SK-N-SH (cell line): Measurements from ENCODE around the gene GTF2E1. TPM values are rescaled to one million over a fixed set of nuclear protein-coding genes. Genes with fewer than 3 reads are reported as not detected.
"Not testable (repeated sequence)": the region's sequence is repeated elsewhere in the genome, so short reads cannot be mapped to it uniquely, and the experiment has no call there.

Source experiments
- CTCF ChIA-PET: fragments of 300-600, 350-600 bp; formaldehyde crosslinking; extraction: SDS; loops from one replicate; lab custom pipeline; 2021; lab: Yijun Ruan, JAX
- POLR2A ChIA-PET: fragments of 350-600 bp; sonication (Branson Sonifier 250); formaldehyde crosslinking; extraction: SDS; loops from one replicate; lab custom pipeline; 2020; ENCODE audit warnings: antibody characterized with exemption, inconsistent platforms; lab: Yijun Ruan, JAX
- DNase-seq: peaks from one replicate; pipeline ENCODE4 v3.0.0; 2012
- H2AFZ ChIP-seq: fragments of 200-600 bp; sonication (generic); 2 replicates; pipeline ENCODE4 v1.8.1; 2016; ENCODE audit warnings: antibody characterized with exemption, mild to moderate bottlenecking, low read depth
- H3F3A ChIP-seq: fragments of 200-600 bp; sonication (generic); replicated peaks from 2 replicates; pipeline ENCODE3; 2016; ENCODE audit warnings: antibody characterized with exemption, mild to moderate bottlenecking; ENCODE audit not compliant: insufficient read depth
- H3K27ac ChIP-seq, 2 experiments: fragments of 200-500 bp in 1 of 2; fragments of 200-600 bp in 1 of 2; sonication (Bioruptor generic) in 1 of 2; sonication (generic), shearing (Covaris generic) in 1 of 2; 2 replicates each; pipeline versions ENCODE4 v1.5.1 to v1.6.1; 2014 to 2016; ENCODE audit warnings: low read depth in 2 of 2, inconsistent platforms in 1 of 2, low read length in 1 of 2, mild to moderate bottlenecking in 1 of 2, mixed read lengths in 1 of 2
- H3K27me3 ChIP-seq: fragments of 200-600 bp; sonication (generic), shearing (Covaris generic); 2 replicates; pipeline ENCODE4 v1.6.1; 2016; ENCODE audit warnings: mixed run types; ENCODE audit not compliant: insufficient read depth
- H3K36me3 ChIP-seq, 2 experiments: fragments of 200-500 bp in 1 of 2; fragments of 200-600 bp in 1 of 2; sonication (Bioruptor generic) in 1 of 2; sonication (generic) in 1 of 2; replicated peaks in 1 of 2; 2 replicates each; pipeline versions ENCODE3 to v1.5.1; 2014 to 2016; ENCODE audit warnings: low read length in 1 of 2, mild to moderate bottlenecking in 1 of 2; ENCODE audit not compliant: insufficient read depth in 2 of 2, control insufficient read depth in 1 of 2
- H3K4me1 ChIP-seq, 2 experiments: fragments of 200-500 bp in 1 of 2; fragments of 200-600 bp in 1 of 2; sonication (Bioruptor generic) in 1 of 2; sonication (generic), shearing (Covaris generic) in 1 of 2; 2 replicates each; pipeline versions ENCODE4 v1.5.1 to v1.6.1; 2014 to 2016; ENCODE audit warnings: low read depth in 1 of 2, low read length in 1 of 2, mixed run types in 1 of 2; ENCODE audit not compliant: insufficient read depth in 2 of 2, control insufficient read depth in 1 of 2
- H3K4me2 ChIP-seq: fragments of 200-600 bp; sonication (generic), shearing (Covaris generic); 2 replicates; pipeline ENCODE4 v1.6.1; 2017; ENCODE audit warnings: mixed run types
- H3K4me3 ChIP-seq, 2 experiments: fragments of 200-500 bp in 1 of 2; fragments of 200-600 bp in 1 of 2; sonication (Bioruptor generic) in 1 of 2; sonication (generic), shearing (Covaris generic) in 1 of 2; 2 replicates each; pipeline versions ENCODE4 v1.5.1 to v1.8.1; 2014 to 2016; ENCODE audit warnings: low read depth in 2 of 2, inconsistent platforms in 1 of 2, low read length in 1 of 2, mild to moderate bottlenecking in 1 of 2, mixed read lengths in 1 of 2, moderate library complexity in 1 of 2
- H3K79me2 ChIP-seq: fragments of 200-600 bp; sonication (generic); 2 replicates; pipeline ENCODE4 v1.8.1; 2017; ENCODE audit warnings: mild to moderate bottlenecking; ENCODE audit not compliant: insufficient read depth
- H3K9ac ChIP-seq: fragments of 200-600 bp; sonication (generic); 2 replicates; pipeline ENCODE4 v1.6.1; 2017; ENCODE audit warnings: mixed run types
- H3K9me2 ChIP-seq: fragments of 200-600 bp; sonication (generic); 2 replicates; pipeline ENCODE4 v1.6.1; 2017; ENCODE audit warnings: mixed run types
- H3K9me3 ChIP-seq: fragments of 200-600 bp; sonication (generic); 2 replicates; pipeline ENCODE4 v1.6.1; 2017; ENCODE audit warnings: mixed run types, mild to moderate bottlenecking, moderate library complexity
- H4K20me1 ChIP-seq: fragments of 200-600 bp; sonication (generic); 2 replicates; pipeline ENCODE4 v1.6.1; 2017; ENCODE audit warnings: mild to moderate bottlenecking, mixed run types; ENCODE audit not compliant: insufficient read depth
- FOSL2 ChIP-seq: IDR thresholded peaks from 2 replicates; pipeline ENCODE4 v1.4.0; 2012; ENCODE audit warnings: low read depth, mild to moderate bottlenecking, moderate library complexity, borderline replicate concordance
- FOXJ3 ChIP-seq: sonication (generic); formaldehyde crosslinking; IDR thresholded peaks from 2 replicates; pipeline ENCODE4 v1.5.1; 2020; ENCODE audit warnings: mild to moderate bottlenecking, missing genetic modification reagents
- FOXM1 ChIP-seq: IDR thresholded peaks from 2 replicates; pipeline ENCODE4 v1.4.0; 2012; ENCODE audit warnings: low read depth, mild to moderate bottlenecking
- MEF2A ChIP-seq: IDR thresholded peaks from 2 replicates; pipeline ENCODE4 v1.4.0; 2012; ENCODE audit warnings: low read depth, borderline replicate concordance
- MXI1 ChIP-seq: IDR thresholded peaks from 2 replicates; pipeline ENCODE4 v1.6.1; 2012; ENCODE audit warnings: mild to moderate bottlenecking, low read depth, low read length, improper control_type of control experiment
- POLR2AphosphoS5 ChIP-seq: IDR thresholded peaks from 2 replicates; pipeline ENCODE4 v1.6.1; 2012; ENCODE audit warnings: low read depth, low read length
- RAD21 ChIP-seq: IDR thresholded peaks from 2 replicates; pipeline ENCODE4 v1.6.1; 2012; ENCODE audit warnings: mild to moderate bottlenecking, low read length
- TAF1 ChIP-seq: IDR thresholded peaks from 2 replicates; pipeline ENCODE4 v1.6.1; 2012; ENCODE audit warnings: low read depth, mild to moderate bottlenecking, low read length, moderate library complexity, borderline replicate concordance
- TEAD4 ChIP-seq: IDR thresholded peaks from 2 replicates; pipeline ENCODE4 v1.4.0; 2012; ENCODE audit warnings: mild to moderate bottlenecking, borderline replicate concordance; ENCODE audit not compliant: insufficient read depth
- WGBS: methylation state at CpG from one replicate; pipeline ENCODE4 v1.1.6; 2017; ENCODE audit warnings: low lambda C conversion rate; 5-methylcytosine and 5-hydroxymethylcytosine counted together
- polyA plus RNA-seq, 3 experiments: library from polyadenylated mRNA; depleted of rRNA; stranded (reverse); fragments of >200 nt; gene quantifications; 2 replicates each; pipeline ENCODE4 v1.2.3, GENCODE V29; 2012
- TF ChIP-seq, protein P1 (sequence below): IDR thresholded peaks from 2 replicates; pipeline ENCODE4 v1.6.1; 2012; ENCODE audit warnings: mild to moderate bottlenecking, low read depth, low read length, moderate library complexity
- TF ChIP-seq, protein P2 (sequence below): fragments of 150-350 bp; IDR thresholded peaks from 2 replicates; pipeline ENCODE4 v1.6.1; 2016; ENCODE audit warnings: mild to moderate bottlenecking, low read depth, low read length
- TF ChIP-seq, protein P3 (sequence below): IDR thresholded peaks from 2 replicates; pipeline ENCODE4; 2012
- TF ChIP-seq, protein P4 (sequence below): IDR thresholded peaks from 2 replicates; pipeline ENCODE4 v1.4.0; 2012; ENCODE audit warnings: low read depth, borderline replicate concordance

The GTF2E1 gene
- polyA plus RNA-seq, 1 of the 3 experiments (the other 2 are of a cell fraction): 5.7 TPM

GRCh38 chr3:120713262-120713661 lies 29.3 kb upstream of the GTF2E1 start:
- no peak overlapping the region for H3K4me2 ChIP-seq
- H3K36me3 ChIP-seq: peaks cover 0 to 11% of the 10 kb centered on the region in 2 experiments
- ChIA-PET CTCF (no interaction called here), POLR2A (no interaction called here)
- H3F3A ChIP-seq: no peaks in the 10 kb centered on the region
- no peaks in the 10 kb centered on the region for H3K4me1 ChIP-seq
- no peaks in the 10 kb centered on the region for H3K9me3 ChIP-seq
- no peak overlapping the region for H3K27ac ChIP-seq
- no peak overlapping the region for H2AFZ ChIP-seq
- no peak overlapping the region for H3K9ac ChIP-seq
- H3K79me2 ChIP-seq: no peaks in the 10 kb centered on the region; the same call in 1 of the 2 replicates
- no peak for DNase-seq
- H3K9me2 ChIP-seq: no peaks in the 10 kb centered on the region
- H3K27me3 ChIP-seq: no peaks in the 10 kb centered on the region
- no peaks in the 10 kb centered on the region for H4K20me1 ChIP-seq
- no peak overlapping the region for H3K4me3 ChIP-seq
- TF ChIP-seq FOSL2 (no peak), TAF1 (no peak), MEF2A (no peak)

DNA sequence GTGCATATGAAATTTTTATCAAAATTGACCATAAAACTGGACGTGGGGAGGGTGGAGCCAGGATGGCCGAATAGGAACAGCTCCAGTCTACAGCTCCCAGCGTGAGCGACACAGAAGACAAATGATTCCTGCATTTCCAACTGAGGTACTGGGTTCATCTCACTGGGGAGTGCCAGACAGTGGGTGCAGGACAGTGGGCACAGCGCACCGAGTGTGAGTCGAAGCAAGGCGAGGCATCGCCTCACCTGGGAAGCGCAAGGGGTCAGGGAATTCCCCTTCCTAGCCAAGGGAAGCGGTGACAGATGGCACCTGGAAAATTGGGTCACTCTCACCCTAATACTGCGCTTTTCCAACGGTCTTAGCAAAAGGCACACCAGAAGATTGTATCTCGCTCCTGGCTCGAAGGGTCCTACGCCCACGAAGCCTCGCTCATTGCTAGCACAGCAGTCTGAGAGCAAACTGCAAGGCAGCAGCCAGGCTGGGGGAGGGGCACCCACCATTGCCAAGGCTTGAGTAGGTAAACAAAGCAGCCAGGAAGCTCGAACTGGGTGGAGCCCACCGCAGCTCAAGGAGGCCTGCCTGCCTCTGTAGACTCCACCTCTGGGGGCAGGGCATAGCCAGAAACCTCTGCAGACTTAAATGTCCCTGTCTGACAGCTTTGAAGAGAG lies 23.2 kb upstream of the GTF2E1 start:
- DNase-seq, H3K36me3 ChIP-seq, H3K9me2 ChIP-seq, H3K4me1 ChIP-seq, H3K9me3 ChIP-seq, H3K4me2 ChIP-seq, H3K4me3 ChIP-seq, H4K20me1 ChIP-seq, H3K27ac ChIP-seq, H2AFZ ChIP-seq, H3F3A ChIP-seq, H3K27me3 ChIP-seq, POLR2A ChIA-PET, H3K9ac ChIP-seq: not testable (repeated sequence)
- CTCF ChIA-PET: interaction anchor here (1.4 kb wide), 1 partner anchor 20 kb away, joined by 3 read pairs; no protein-coding TSS in a partner anchor
- H3K79me2 ChIP-seq: peaks cover 12% of the 10 kb centered on the region; the same call in 1 of the 2 replicates
- WGBS: 90% methylated on average over 13 of the region's 20 CpGs

DNA sequence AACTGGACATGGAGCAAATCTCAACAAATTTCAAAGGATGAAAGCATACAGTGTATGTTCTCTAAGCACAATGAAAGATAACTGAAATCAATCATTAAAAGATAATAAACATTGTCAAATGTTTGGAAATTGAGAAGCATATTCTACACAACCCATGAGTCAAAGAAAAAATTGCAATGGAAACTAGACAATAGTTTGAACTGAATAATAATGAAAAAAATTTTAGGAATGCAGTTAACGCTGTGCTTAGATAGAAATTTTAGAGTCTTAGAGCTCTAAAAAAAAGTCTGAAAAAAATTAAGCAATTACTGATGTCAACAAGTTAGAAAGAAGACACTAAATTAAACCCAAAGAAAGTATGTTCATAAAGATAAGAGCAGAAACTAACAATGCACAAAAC lies 15.8 kb upstream of the GTF2E1 start:
- H3K27me3 ChIP-seq: no peaks in the 10 kb centered on the region
- H3K27ac ChIP-seq: no peak overlapping the region
- no peaks in the 10 kb centered on the region for H3K4me1 ChIP-seq
- no peak overlapping the region for H3K4me3 ChIP-seq
- H3F3A ChIP-seq: no peaks in the 10 kb centered on the region
- ChIA-PET POLR2A (no interaction called here), CTCF (no interaction called here)
- no peaks in the 10 kb centered on the region for H4K20me1 ChIP-seq
- peaks cover 7% of the 10 kb centered on the region in 2 experiments for H3K36me3 ChIP-seq
- no peaks in the 10 kb centered on the region for H3K9me3 ChIP-seq
- no peak overlapping the region for H3K4me2 ChIP-seq
- 81% methylated on average over 1 of the region's 1 CpG for WGBS
- H3K9me2 ChIP-seq: no peaks in the 10 kb centered on the region
- H3K9ac ChIP-seq: no peak overlapping the region
- DNase-seq: no peak
- no peak overlapping the region for H2AFZ ChIP-seq
- H3K79me2 ChIP-seq: peaks cover 4% of the 10 kb centered on the region; the same call in 1 of the 2 replicates
- no peak for TF ChIP-seq RAD21
- TF ChIP-seq FOXM1: no peak
- no peak for TF ChIP-seq POLR2AphosphoS5
- TF ChIP-seq, protein P1, sequence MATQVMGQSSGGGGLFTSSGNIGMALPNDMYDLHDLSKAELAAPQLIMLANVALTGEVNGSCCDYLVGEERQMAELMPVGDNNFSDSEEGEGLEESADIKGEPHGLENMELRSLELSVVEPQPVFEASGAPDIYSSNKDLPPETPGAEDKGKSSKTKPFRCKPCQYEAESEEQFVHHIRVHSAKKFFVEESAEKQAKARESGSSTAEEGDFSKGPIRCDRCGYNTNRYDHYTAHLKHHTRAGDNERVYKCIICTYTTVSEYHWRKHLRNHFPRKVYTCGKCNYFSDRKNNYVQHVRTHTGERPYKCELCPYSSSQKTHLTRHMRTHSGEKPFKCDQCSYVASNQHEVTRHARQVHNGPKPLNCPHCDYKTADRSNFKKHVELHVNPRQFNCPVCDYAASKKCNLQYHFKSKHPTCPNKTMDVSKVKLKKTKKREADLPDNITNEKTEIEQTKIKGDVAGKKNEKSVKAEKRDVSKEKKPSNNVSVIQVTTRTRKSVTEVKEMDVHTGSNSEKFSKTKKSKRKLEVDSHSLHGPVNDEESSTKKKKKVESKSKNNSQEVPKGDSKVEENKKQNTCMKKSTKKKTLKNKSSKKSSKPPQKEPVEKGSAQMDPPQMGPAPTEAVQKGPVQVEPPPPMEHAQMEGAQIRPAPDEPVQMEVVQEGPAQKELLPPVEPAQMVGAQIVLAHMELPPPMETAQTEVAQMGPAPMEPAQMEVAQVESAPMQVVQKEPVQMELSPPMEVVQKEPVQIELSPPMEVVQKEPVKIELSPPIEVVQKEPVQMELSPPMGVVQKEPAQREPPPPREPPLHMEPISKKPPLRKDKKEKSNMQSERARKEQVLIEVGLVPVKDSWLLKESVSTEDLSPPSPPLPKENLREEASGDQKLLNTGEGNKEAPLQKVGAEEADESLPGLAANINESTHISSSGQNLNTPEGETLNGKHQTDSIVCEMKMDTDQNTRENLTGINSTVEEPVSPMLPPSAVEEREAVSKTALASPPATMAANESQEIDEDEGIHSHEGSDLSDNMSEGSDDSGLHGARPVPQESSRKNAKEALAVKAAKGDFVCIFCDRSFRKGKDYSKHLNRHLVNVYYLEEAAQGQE: no peak
- TF ChIP-seq MXI1: no peak
- TF ChIP-seq, protein P2, sequence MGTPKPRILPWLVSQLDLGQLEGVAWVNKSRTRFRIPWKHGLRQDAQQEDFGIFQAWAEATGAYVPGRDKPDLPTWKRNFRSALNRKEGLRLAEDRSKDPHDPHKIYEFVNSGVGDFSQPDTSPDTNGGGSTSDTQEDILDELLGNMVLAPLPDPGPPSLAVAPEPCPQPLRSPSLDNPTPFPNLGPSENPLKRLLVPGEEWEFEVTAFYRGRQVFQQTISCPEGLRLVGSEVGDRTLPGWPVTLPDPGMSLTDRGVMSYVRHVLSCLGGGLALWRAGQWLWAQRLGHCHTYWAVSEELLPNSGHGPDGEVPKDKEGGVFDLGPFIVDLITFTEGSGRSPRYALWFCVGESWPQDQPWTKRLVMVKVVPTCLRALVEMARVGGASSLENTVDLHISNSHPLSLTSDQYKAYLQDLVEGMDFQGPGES: no peak
- no peak for TF ChIP-seq TEAD4
- no peak for TF ChIP-seq FOXJ3
- TF ChIP-seq, protein P3, sequence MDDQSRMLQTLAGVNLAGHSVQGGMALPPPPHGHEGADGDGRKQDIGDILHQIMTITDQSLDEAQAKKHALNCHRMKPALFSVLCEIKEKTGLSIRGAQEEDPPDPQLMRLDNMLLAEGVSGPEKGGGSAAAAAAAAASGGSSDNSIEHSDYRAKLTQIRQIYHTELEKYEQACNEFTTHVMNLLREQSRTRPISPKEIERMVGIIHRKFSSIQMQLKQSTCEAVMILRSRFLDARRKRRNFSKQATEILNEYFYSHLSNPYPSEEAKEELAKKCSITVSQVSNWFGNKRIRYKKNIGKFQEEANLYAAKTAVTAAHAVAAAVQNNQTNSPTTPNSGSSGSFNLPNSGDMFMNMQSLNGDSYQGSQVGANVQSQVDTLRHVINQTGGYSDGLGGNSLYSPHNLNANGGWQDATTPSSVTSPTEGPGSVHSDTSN: no peak
- TF ChIP-seq, protein P4, sequence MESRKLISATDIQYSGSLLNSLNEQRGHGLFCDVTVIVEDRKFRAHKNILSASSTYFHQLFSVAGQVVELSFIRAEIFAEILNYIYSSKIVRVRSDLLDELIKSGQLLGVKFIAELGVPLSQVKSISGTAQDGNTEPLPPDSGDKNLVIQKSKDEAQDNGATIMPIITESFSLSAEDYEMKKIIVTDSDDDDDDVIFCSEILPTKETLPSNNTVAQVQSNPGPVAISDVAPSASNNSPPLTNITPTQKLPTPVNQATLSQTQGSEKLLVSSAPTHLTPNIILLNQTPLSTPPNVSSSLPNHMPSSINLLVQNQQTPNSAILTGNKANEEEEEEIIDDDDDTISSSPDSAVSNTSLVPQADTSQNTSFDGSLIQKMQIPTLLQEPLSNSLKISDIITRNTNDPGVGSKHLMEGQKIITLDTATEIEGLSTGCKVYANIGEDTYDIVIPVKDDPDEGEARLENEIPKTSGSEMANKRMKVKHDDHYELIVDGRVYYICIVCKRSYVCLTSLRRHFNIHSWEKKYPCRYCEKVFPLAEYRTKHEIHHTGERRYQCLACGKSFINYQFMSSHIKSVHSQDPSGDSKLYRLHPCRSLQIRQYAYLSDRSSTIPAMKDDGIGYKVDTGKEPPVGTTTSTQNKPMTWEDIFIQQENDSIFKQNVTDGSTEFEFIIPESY: no peak
